ENCODE results near the gene IL23R.

GRCh38 chr1:67173988-67174387 is 7.7 kb downstream of the IL23R start:
- TF ChIP-seq HDGF (IDR thresholded peaks at IDR 0.05; ENCODE audit: borderline replicate concordance), result no peak
- TF ChIP-seq BHLHE40 (IDR thresholded peaks at IDR 0.05; ENCODE audit: borderline replicate concordance), result no peak
- no peak for TF ChIP-seq ELF4 (IDR thresholded peaks at IDR 0.05)
- TF ChIP-seq CTBP1 (IDR thresholded peaks at IDR 0.05; ENCODE audit: borderline replicate concordance), result no peak
- no peak for TF ChIP-seq FOXK2 (IDR thresholded peaks at IDR 0.05)
- TF ChIP-seq ARNT (IDR thresholded peaks at IDR 0.05), result no peak
- TF ChIP-seq FOXA1 (IDR thresholded peaks at IDR 0.05), result no peak
- TF ChIP-seq PKNOX1 (IDR thresholded peaks at IDR 0.05), result no peak
- no peak for TF ChIP-seq SUZ12 (IDR thresholded peaks at IDR 0.05)
- TF ChIP-seq L3MBTL2 (conservative IDR thresholded peaks at IDR 0.05), result no peak
- no peak for TF ChIP-seq SP1 (IDR thresholded peaks at IDR 0.05)
- no peak for TF ChIP-seq NFRKB (IDR thresholded peaks at IDR 0.05)
- no peak for TF ChIP-seq FOXM1 (IDR thresholded peaks at IDR 0.05; ENCODE audit: borderline replicate concordance)
